HG02852 (cell line): ENCODE results near the gene AKAP13.
"Not testable (repeated sequence)": the region's sequence is repeated elsewhere in the genome, so short reads cannot be mapped to it uniquely, and the experiment has no call there.

Source experiments
- ATAC-seq: cut with Tn5 transposase; IDR thresholded peaks from one replicate; pipeline ENCODE4 v1.9.1; 2021; ENCODE audit warnings: mild to moderate bottlenecking, moderate library complexity; ENCODE audit not compliant: unreplicated experiment

Gene AKAP13

DNA sequence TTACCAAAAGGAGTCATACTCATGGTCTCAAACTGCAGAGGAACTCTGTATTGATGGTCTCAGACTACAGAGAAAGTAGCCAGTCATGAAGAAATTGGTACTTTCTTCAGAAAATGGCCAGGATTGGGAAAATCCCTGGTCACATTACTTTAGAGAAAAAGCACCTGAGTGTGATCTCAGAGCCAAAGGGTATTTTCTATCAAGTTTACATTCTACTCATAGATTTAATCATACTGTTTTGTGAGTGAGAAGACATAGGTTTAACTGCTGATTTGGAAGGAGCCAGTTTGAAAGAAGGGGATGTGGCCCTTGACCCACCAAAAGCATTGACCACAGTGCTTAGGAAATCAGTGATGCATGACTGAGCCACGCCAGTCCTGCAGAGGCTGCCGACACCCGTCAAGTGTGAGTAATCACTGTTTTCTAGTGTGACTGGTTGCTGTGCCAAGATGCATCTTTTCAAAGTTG is 203.6 kb downstream of the AKAP13 start:
- ATAC-seq: peak; percentile 33

DNA sequence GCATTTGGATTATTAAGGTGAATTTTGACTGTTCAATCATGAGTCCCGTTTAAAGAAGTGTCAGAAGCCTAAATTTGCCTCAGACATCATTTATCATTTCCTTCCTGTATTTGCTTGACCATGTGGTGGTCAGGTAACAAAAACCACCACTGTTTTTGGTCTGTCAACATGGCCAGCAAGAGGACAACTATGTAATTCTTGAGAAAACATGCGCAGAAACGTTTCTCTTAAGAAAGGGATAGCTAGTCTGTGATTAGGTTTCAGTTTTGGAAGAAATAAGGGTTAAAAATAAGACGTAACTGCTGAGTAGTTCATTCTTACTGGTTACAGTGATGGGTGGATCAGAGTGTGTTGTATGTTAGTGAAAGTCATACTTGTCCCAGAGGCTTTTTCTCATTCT is 204.5 kb downstream of the AKAP13 start:
- no peak for ATAC-seq

DNA sequence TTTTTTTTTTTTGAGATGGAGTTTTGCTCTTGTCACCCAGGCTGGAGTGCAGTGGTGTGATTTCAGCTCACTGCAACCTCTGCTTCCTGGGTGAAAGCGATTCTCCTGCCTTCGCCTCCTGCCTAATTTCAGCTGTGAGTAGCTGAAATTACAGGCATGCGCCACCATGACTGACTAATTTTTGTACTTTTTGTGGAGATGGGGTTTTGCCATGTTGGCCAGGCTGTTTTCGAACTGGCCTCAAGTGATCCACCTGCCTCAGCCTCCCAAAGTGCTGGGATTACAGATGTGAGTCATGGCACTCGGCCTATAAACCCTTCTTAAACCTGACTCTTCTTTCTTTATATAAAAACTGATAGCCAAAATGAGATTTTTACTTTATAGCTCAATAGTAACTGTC is 205.8 kb downstream of the AKAP13 start:
- ATAC-seq: not testable (repeated sequence)

DNA sequence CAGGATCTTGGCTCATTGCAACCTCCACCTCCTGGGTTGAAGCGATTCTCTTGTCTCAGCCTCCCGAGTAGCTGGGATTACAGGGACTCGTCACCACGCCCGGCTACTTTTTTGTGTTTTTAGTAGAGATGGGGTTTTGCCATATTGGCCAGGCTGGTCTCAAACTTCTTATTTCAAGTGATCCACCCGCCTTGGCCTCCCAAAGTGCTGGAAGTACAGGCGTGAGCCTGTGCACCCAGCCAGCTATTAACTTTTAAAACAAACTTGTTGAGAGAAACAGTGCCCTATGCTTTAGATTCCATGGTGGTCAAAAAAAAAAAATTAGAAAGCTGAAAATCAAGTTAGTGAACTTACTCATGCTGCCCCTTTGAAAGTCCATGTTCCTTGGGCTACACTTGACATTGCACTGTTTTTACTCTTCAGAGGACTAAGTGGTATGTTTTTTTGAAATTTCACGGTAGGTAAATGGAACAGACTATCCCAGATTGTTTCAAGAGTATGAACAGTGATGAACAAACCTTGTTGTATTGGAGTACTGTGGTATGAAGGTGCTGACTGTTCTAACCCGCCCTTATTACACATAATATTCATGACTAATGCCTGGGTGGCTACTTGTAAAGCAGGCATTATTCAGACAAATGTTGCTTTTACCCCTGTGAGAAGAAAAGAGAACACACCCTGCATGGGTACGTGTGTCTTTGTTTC is 207.5 kb downstream of the AKAP13 start:
- no peak for ATAC-seq

DNA sequence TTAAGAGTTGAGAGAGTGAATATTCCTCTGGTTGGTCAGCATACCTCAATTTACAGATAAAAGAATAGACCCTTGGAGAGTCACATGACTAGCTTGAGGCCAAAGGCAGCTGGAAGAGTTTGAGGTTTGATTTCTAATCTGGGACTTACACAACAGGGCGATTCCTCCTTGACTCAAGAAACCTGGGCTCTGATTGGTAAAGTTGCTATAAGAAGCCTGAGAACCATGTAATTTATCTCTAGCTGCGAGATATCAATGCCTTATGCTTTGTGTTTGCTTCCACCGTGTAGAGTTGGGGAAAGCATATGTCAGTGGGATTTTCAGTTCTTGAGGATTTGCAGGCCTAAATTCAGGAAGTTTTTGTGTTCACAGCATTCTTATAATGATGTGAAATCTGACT is 208.3 kb downstream of the AKAP13 start:
- no peak for ATAC-seq

DNA sequence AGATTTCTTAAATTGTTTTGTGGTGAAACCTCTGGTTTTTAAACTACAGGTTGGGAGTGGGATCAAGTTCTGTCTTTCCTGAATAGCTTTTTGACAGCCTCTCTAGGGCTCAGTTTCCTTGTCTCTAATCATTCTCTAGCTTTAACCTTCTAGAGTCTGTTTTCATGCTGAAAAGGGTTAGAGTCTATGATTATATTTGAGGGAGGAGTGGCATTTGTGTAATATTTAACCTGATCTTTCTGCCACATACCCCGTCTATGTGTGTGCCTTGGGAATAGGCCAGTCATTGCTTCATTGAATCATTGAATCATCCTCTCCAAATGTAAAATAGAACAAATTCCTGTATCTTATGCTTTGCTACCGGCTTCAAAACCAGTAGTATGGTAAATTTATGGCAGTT is 209.4 kb downstream of the AKAP13 start:
- ATAC-seq: no peak

DNA sequence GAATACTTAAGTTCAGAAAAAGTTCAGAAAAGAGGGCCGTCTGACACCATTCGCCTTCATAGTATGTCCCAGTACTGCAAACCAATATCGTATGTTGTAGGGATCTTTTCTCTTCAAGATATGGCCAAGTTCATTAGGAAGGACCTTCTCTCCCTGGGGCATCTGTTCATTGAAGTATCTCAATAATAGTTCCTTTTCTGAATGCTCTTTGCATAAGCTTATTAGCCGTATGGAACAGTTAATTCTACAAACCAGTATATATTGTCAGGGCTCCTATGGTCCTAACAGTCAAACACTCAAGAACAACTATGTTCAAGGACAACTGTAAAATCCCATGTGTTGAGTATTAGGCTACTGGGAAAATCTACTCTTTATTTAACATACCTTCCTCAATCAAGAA is 211.2 kb downstream of the AKAP13 start:
- ATAC-seq: no peak

DNA sequence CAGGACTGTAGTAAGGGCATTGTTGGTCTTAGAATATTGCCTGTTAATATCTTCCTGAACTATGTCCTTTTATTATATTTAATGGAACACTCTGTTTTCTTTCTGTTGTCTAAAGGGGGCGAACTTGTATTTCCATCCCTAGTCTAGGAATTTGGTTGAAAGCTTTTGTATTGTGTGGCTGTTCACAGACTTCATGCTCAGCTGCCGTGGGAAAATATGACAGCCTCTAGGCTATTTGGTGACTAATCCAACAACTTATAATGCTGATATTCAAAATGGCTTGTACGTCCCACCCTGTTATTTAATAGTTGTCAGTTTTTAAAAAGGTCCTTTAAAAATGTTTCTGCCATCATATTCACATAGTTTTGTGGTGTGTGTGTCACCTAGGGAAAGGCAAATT is 211.7 kb downstream of the AKAP13 start:
- no peak for ATAC-seq

DNA sequence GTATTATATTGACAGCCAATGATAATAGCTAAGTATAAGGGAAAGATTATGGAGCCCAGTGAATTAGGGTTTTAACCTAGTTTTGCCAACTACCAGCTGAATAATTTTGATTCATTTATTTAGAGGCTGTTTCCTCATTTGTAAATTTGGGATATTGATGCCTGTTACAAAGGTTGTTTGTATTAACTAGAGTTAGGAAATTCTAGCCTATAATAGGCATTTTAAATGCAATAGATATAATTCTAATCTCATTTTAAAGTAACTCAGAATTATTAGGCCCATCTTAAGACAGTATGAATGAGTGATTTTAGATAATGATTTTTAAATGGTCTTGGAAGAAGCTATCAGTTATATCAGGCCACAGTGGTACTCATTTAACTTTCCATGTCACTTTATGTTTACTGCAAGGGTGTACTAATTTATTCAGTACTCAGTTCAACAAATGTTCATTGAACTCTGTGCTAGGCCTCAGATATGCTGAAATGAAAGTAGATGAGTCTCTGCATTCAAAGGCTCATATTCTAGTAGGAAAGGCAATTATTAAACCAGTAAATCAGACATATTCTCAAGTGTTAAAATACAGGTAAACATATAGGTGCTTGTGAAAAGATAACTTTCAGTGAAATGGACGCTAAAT is 213.5 kb downstream of the AKAP13 start:
- ATAC-seq: no peak

DNA sequence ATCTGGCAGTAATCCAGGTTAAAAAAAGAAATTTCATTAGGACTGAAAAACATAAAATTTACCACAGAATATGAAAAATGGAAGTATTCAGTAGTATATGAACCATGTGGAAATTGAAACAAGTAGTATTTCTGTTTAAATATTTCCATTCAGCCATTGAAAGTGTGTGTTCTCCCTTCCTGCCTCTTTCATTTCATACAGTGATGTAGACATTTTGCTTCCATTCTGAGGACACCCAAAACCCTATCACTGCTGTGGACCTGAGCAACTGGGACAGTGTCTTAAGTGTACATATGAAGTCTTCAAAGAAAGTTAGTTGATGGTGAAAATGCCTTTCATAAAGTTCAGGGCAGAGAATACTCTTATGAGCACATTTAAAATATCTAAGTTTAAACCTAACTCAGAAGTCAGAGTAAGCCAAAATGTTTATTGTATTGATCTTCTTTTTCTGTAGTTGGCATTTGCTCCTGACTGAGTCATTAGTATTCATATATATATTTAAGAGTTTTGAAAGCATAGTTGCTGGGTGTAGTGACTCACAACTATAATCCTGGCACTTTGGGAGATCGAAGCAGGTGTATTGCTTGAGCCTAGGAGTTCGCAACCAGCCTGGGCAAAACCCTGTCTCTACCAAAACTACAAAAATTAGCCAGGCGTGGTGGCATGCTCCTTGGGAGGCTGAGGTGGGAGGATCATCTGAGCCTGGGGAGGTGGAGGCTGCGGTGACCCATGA is 215.6 kb downstream of the AKAP13 start:
- no peak for ATAC-seq

DNA sequence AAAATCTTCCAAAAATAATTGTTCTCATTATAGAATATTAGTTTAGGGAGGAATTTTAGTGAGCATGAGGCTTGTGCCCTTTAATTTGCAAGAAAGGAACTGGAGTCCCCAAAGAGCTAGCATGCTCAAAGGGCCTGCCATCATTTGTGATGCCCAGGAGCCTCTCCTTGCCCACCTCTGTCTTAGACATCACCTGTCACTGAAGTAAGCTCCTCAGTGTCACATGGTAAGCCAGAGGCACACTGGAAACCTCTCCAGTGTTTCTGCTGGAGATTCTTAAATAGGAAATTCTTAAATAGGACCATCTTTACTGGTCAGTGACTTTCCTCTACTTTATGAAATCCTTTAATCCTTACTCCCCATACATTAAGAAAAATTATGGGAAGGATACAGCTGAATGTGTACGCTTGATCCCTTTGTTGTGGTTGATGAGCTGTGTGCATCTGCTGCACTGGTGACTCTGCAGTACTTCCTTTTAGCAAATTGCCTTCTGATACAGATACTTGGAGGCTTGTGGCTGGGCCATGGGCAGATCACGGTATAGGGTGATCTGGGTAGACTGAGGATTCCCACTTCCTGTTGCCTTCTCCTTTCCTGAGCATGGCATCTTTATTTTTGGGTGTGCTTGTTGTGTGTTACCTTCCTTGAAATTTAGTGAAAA is 216.9 kb downstream of the AKAP13 start:
- no peak for ATAC-seq

DNA sequence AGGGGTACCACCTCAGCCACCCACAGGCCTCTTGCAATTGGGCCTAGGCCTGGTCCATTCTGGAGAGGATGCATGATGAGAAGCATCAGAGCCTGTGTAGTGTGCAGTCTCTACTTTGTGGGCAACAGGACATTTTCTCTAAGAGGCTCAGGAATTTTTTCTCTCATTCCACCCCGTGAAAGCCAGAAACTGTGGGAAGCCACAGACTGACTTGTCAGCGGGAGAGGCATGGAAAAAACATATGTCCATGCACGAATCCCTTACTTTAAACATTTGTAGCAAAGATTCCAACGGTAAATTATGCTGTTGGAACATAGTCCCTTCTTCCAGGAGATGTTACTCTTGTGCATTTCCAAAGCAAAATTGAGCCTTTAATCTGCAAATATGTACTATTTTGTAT is 217.8 kb downstream of the AKAP13 start:
- ATAC-seq: no peak

DNA sequence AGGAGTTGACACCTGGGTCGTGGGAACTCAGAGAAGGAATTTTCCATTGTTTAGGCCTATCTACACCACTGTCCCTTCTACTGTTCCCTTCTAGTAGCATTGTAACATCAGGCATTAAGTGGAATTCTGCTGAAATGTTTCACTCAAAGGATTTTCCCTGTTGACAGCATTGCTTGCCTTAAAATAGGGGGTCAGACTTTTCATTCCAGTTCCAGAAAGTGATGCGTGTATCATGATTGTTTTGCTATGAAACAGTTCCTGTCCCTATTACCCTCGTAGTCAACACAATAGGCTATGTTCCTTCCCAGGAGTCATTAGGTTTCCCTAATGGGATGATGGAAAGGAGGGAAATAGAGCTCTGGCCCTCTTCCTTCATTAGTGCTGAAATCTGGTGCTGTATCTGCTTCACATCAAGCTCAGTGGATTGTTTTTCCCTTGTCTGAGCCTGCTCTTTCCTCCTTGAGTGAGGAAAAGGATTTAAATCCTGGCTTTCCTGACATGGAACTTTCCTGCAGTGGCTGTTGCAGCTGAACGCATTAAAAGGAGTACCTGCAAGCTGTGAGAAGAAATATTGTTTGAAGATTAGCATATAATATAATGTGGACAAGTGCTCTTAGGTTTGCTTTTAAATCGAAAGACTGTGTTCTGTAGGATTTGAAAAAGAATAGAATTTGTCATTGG is 218.5 kb downstream of the AKAP13 start:
- no peak for ATAC-seq

DNA sequence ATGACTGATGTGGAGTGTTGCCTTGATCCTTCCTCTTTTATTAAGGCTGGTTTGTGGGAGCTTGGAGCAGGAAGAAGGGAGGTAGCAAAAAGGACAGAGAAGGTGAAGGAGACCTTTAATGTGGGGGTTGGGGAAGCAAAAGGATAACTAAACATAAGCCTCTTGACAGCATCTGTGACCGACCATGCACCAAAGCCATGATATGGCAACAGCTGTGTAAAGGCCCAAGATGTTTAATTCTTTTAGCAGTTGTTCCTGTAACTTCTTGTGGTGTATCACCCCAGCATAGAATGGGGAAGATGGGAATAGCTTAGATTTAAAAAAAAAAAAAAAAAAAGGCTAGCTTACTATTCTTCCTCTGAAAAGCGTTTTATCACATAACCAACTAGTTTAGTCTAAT is 219.6 kb downstream of the AKAP13 start:
- no peak for ATAC-seq

DNA sequence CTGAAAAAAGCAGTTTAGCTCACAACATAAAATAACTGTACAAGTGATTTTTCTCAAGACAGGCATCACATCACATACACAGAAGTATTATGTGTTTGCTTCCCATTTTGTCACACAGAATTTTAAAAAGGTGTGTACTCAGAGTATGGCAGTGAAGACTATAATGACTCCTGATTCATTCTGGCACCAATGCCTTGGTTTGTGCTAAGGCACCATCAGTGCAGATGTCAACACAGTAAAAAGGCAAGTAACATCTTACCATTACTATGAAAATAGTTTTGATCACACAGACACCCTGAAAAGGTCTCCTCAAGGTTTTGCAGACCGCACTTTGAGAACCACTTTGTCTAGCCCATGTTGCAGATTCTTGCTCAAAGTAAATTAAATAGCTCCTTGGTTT is 222.8 kb downstream of the AKAP13 start:
- no peak for ATAC-seq

DNA sequence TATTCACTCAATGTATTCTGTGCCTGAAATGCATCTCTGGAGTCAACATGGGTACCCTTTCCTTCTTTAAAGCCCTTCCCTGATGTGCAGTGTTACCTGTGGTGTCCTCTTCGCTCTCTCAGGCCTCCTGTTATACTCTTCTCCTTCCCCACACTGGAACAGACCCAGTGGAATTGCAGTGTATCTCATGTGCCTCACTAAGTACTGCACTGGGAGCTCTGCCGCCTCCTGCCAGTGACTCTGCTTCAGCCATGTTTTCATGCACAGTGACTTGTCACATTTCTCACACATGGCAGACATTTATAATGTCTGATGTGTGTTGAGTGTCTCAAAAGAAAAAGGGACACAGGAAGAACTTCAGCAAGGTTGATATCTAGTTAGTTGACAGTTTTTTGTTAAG is 223.3 kb downstream of the AKAP13 start:
- ATAC-seq: no peak

DNA sequence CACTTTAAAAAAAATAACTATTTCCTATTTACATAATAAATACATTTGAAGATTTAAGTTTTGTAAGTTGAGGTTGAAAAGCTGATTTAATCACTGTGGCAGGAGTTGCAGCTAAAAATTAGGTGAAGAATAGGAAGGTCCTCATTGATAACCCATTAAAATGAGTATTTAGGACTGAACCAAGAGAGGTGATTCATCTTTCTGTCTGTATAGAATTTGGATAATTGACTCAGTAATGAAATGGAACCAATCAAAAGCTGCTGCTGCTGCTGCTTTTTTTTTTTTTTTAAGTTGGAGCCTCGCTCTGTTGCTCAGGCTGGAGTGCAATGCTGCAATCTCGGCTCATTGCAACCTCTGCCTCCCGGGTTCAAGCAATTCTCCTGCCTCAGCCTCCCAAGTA is 223.8 kb downstream of the AKAP13 start:
- ATAC-seq: no peak

DNA sequence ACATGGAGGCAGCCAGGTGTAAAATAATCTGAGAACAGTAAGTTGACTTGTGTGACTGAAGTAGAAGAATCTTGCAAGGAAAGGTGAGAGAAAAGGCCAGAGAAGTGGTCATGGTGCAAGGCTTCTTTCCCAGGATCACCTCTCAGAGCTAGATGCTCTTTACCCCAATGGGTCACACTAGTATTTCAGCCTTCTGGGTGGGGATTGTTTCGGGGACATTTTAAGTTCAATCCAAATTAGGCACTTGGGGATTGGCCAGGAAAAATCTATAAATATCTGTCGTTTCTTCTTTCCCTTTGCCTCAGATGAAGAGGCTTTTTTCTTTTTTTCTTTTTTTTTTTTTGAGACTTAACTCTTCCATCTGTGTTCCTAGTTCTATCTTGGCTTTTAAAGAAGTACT is 226.3 kb downstream of the AKAP13 start:
- ATAC-seq: no peak

DNA sequence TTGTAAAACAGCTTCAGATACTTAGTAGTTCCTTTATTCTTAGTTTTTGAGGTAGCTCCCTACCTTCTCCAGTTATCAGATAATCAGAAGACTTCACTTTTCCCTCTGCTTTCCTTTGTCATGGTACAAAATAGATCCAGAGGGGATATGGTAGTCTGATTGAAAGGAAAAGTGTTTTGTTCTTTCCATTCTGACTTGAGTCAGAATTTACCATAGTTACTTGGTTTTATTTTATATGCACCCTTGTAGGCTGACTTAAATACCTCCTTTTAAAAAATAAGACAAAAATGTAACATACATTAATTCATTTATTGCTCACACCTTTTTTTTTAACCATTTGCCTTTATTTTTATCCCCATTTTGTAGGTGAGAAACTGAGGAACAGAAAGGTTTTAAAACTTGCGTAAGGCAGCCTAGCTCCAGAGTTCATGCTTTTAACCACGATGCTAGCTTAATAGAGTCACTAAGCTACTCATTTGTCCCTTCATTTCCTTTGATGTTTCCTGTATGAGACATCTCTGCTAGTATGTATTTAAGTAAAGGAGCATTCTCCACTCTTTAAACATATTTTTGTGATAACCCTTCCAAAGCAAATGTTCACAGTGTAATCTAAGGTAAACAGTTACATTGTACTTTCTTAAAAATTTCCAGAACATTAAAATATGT is 226.9 kb downstream of the AKAP13 start:
- ATAC-seq: no peak

DNA sequence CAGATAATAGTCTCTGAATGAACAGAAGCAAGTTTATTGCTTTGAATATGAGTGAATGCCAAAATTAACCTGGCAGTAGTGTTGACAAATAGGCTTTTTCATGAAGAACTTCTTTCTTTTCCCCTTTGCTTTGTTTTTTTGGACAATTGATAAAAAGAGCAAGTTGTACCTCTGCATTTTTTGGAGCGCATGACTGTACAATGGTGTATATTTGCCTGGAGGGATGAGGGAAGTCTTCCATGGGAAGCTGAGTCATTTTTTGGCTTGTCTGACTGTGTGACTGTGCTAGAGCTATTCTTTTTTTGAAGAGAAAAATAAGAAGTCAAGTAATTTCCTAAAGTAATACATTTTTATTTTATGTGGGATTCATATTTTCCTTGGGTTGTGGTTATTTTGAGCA is 227.4 kb downstream of the AKAP13 start:
- no peak for ATAC-seq
